Stimulated activated CD8-positive, alpha-beta memory T cell treated with anti-CD3 and anti-CD28 coated beads, Interleukin-7, amount 100 ng/mL, for 1 hour (primary cell): Measurements from ENCODE around the gene APOM.

Experiments
- DNase-seq, 2 donors: peaks; one replicate each; pipeline ENCODE4 v3.0.0-alpha.2; 2020; ENCODE audit warnings: low read depth in 2 of 2

Gene APOM

GRCh38 chr6:31658158-31658688 lies 2.5 kb downstream of the APOM start:
- DNase-seq = no peak

GRCh38 chr6:31658983-31659648 lies 3.4 kb downstream of the APOM start:
- DNase-seq = no peak

GRCh38 chr6:31659649-31660380 lies 4.1 kb downstream of the APOM start:
- no peak for DNase-seq

GRCh38 chr6:31660381-31661261 lies 4.9 kb downstream of the APOM start, which contains the start of gene C6orf47:
Gene C6orf47, minus strand, starts transcription at chr6:31660778. Its CDS starts 831 bp downstream, at chr6:31659947.
- DNase-seq = peak; percentile 56 to 57

GRCh38 chr6:31661262-31662123 lies 5.8 kb downstream of the APOM start:
- no peak for DNase-seq

- DNase-seq = no peak
Measured at GRCh38 chr6:31662124-31662723, 6.5 kb downstream of the APOM start.

GRCh38 chr6:31663126-31663960 lies 7.6 kb downstream of the APOM start:
- no peak for DNase-seq

GRCh38 chr6:31663961-31664789 lies 8.5 kb downstream of the APOM start:
- no peak for DNase-seq

- DNase-seq = peak; percentile 70 to 85
Measured at GRCh38 chr6:31664790-31665500, 9.3 kb downstream of the APOM start, which contains the start of gene GPANK1. Gene GPANK1, minus strand, starts transcription at chr6:31664997. Its CDS starts 519 bp downstream, at chr6:31664478.

- peak; percentile 96 to 97 for DNase-seq
Measured at GRCh38 chr6:31665501-31666336, 10.0 kb downstream of the APOM start, which contains the start of gene CSNK2B. Gene CSNK2B, plus strand, starts transcription at chr6:31666080. Its CDS starts 752 bp downstream, at chr6:31666832.

- no peak for DNase-seq
Measured at GRCh38 chr6:31666337-31666965, 10.8 kb downstream of the APOM start.

- no peak for DNase-seq
Measured at GRCh38 chr6:31669676-31670075, 14.0 kb downstream of the APOM start, which contains the start of gene LY6G5B. Gene LY6G5B, plus strand, starts transcription at chr6:31669976. Its CDS starts 975 bp downstream, at chr6:31670951.

GRCh38 chr6:31676322-31676903 lies 20.7 kb downstream of the APOM start:
- no peak for DNase-seq

GRCh38 chr6:31676904-31677303 lies 21.2 kb downstream of the APOM start:
- no peak for DNase-seq

- no peak for DNase-seq
Measured at GRCh38 chr6:31677955-31678354, 22.3 kb downstream of the APOM start.
